H1 (cell line): Measurements from ENCODE around the gene RASAL1. TPM values are rescaled to one million over a fixed set of nuclear protein-coding genes. Genes with fewer than 3 reads are reported as not detected.

Experiments
- CTCF ChIA-PET: fragments of 300-600 bp; sonication (Branson Sonifier 250); formaldehyde crosslinking; loops from one replicate; lab custom pipeline; 2021; ENCODE audit not compliant: partially characterized antibody; lab: Charles Lee
- POLR2A ChIA-PET: fragments of 300-600 bp; sonication (Branson Sonifier 250); formaldehyde crosslinking; loops from one replicate; lab custom pipeline; 2021; ENCODE audit warnings: inconsistent platforms; ENCODE audit not compliant: partially characterized antibody; lab: Charles Lee
- DNase-seq, 2 experiments: peaks; one replicate each; pipeline versions ENCODE4 v3.0.0 to v3.0.0-alpha.2; 2010 to 2022; ENCODE audit warnings: low spot score in 2 of 2, low read depth in 1 of 2, mixed read lengths in 1 of 2
- FAIRE-seq: peaks from 2 replicates; lab custom pipeline; 2011; peaks lifted over from hg19 to GRCh38; lab: Jason Lieb, UNC
- H2AFZ ChIP-seq: 2 replicates; pipeline ENCODE4 v1.8.1; 2012; ENCODE audit warnings: low read length, inconsistent platforms
- H2AK5ac ChIP-seq: 2 replicates; pipeline ENCODE4 v1.6.1; 2013; ENCODE audit warnings: low read depth, low read length
- H2BK120ac ChIP-seq: replicated peaks from 2 replicates; pipeline ENCODE3; 2013; ENCODE audit warnings: low read depth, low read length, inconsistent platforms
- H2BK12ac ChIP-seq: 2 replicates; pipeline ENCODE4 v1.6.1; 2013; ENCODE audit warnings: low read depth, low read length
- H2BK15ac ChIP-seq: 2 replicates; pipeline ENCODE4 v1.6.1; 2013; ENCODE audit warnings: low read length
- H2BK20ac ChIP-seq: 2 replicates; pipeline ENCODE4 v1.6.1; 2013; ENCODE audit warnings: low read length
- H2BK5ac ChIP-seq: 2 replicates; pipeline ENCODE4 v1.6.1; 2013; ENCODE audit warnings: low read depth, low read length
- H3K14ac ChIP-seq: 2 replicates; pipeline ENCODE4 v1.6.1; 2013; ENCODE audit warnings: inconsistent platforms; ENCODE audit not compliant: insufficient read length
- H3K18ac ChIP-seq: 2 replicates; pipeline ENCODE4 v1.6.1; 2013; ENCODE audit warnings: low read length; ENCODE audit errors: extremely low read depth
- H3K23ac ChIP-seq: 2 replicates; pipeline ENCODE4 v1.6.1; 2013; ENCODE audit warnings: inconsistent platforms; ENCODE audit not compliant: insufficient read length
- H3K23me2 ChIP-seq: 2 replicates; pipeline ENCODE4 v1.6.1; 2013; ENCODE audit warnings: low read depth, low read length
- H3K27ac ChIP-seq: 2 replicates; pipeline ENCODE4 v1.6.1; 2011; ENCODE audit warnings: low read depth, low read length, inconsistent platforms
- H3K27me3 ChIP-seq, 4 experiments: replicated peaks in 1 of 4; 1 replicate in 1 of 4; 2 replicates in 3 of 4; pipeline versions ENCODE4 v1.6.1 to v1.8.1; 2011 to 2013; ENCODE audit warnings: low read length in 3 of 4, mild to moderate bottlenecking in 3 of 4, inconsistent platforms in 2 of 4, mixed read lengths in 2 of 4, moderate library complexity in 1 of 4; ENCODE audit not compliant: control insufficient read depth in 3 of 4, insufficient read depth in 3 of 4; ENCODE audit errors: extremely low read depth in 1 of 4
- H3K36me3 ChIP-seq, 4 experiments: 2 replicates each; pipeline versions ENCODE4 v1.6.1 to v1.8.1; 2011 to 2013; ENCODE audit warnings: mild to moderate bottlenecking in 4 of 4, low read length in 3 of 4, moderate library complexity in 2 of 4, control low read depth in 1 of 4, inconsistent platforms in 1 of 4; ENCODE audit not compliant: insufficient read depth in 4 of 4, control insufficient read depth in 2 of 4
- H3K4ac ChIP-seq: replicated peaks from 2 replicates; pipeline ENCODE3; 2013; ENCODE audit warnings: low read length, low read depth, mixed read lengths, inconsistent platforms; ENCODE audit not compliant: insufficient read length
- H3K4me1 ChIP-seq, 4 experiments: replicated peaks in 1 of 4; 1 replicate in 1 of 4; 2 replicates in 3 of 4; pipeline versions ENCODE4 v1.6.1 to v1.8.1; 2011 to 2013; ENCODE audit warnings: low read length in 3 of 4, inconsistent platforms in 2 of 4, mixed read lengths in 1 of 4; ENCODE audit not compliant: insufficient read depth in 4 of 4, control insufficient read depth in 3 of 4
- H3K4me2 ChIP-seq, 2 experiments: 2 replicates each; pipeline versions ENCODE4 v1.6.1 to v1.8.1; 2011 to 2013; ENCODE audit warnings: low read depth in 2 of 2, low read length in 2 of 2, control low read depth in 1 of 2, inconsistent platforms in 1 of 2, mild to moderate bottlenecking in 1 of 2; ENCODE audit not compliant: insufficient read depth in 1 of 2
- H3K4me3 ChIP-seq, 4 experiments: fragments of 200-600, 300-600 bp in 1 of 4; sonication (generic), shearing (Covaris generic), sonication (Bioruptor Twin) in 1 of 4; 2 replicates each; pipeline versions ENCODE4 v1.5.1 to v1.8.1; 2011 to 2016; ENCODE audit warnings: low read length in 4 of 4, low read depth in 3 of 4, control low read depth in 2 of 4, inconsistent platforms in 2 of 4, mild to moderate bottlenecking in 2 of 4, mixed read lengths in 1 of 4, moderate library complexity in 1 of 4; ENCODE audit not compliant: insufficient read depth in 2 of 4; ENCODE audit errors: extremely low read depth in 1 of 4
- H3K56ac ChIP-seq: replicated peaks from 2 replicates; pipeline ENCODE3; 2013; ENCODE audit warnings: low read depth, mild to moderate bottlenecking, mixed read lengths, low read length, inconsistent platforms; ENCODE audit not compliant: insufficient read length
- H3K79me1 ChIP-seq: 2 replicates; pipeline ENCODE4 v1.6.1; 2013; ENCODE audit warnings: low read depth, low read length, control low read depth
- H3K79me2 ChIP-seq, 2 experiments: 2 replicates each; pipeline versions ENCODE4 v1.6.1 to v1.8.1; 2012 to 2013; ENCODE audit warnings: low read length in 2 of 2, mild to moderate bottlenecking in 2 of 2, inconsistent platforms in 1 of 2; ENCODE audit not compliant: insufficient read depth in 2 of 2, control insufficient read depth in 1 of 2
- H3K9ac ChIP-seq, 4 experiments: replicated peaks in 1 of 4; 1 replicate in 1 of 4; 2 replicates in 3 of 4; pipeline versions ENCODE4 v1.6.1 to v1.8.1; 2011 to 2013; ENCODE audit warnings: low read depth in 3 of 4, low read length in 3 of 4, control low read depth in 2 of 4, mild to moderate bottlenecking in 2 of 4, moderate library complexity in 2 of 4, inconsistent platforms in 1 of 4; ENCODE audit errors: extremely low read depth in 1 of 4
- H3K9me3 ChIP-seq, 2 experiments: 2 replicates each; pipeline versions ENCODE4 v1.6.1 to v1.8.1; 2012 to 2013; ENCODE audit warnings: mild to moderate bottlenecking in 2 of 2, moderate library complexity in 2 of 2, control low read depth in 1 of 2, inconsistent platforms in 1 of 2, low read depth in 1 of 2, low read length in 1 of 2, mixed read lengths in 1 of 2; ENCODE audit not compliant: insufficient read depth in 2 of 2
- H4K20me1 ChIP-seq, 2 experiments: replicated peaks in 1 of 2; 2 replicates each; pipeline versions ENCODE3 to v1.8.1; 2011 to 2013; ENCODE audit warnings: inconsistent platforms in 2 of 2, low read length in 2 of 2, mild to moderate bottlenecking in 1 of 2; ENCODE audit not compliant: insufficient read depth in 2 of 2, control insufficient read depth in 1 of 2
- H4K5ac ChIP-seq: 2 replicates; pipeline ENCODE4 v1.6.1; 2013; ENCODE audit warnings: low read length, low read depth, mixed read lengths, inconsistent platforms; ENCODE audit not compliant: insufficient read length
- H4K8ac ChIP-seq: 2 replicates; pipeline ENCODE4 v1.8.0; 2013; ENCODE audit warnings: mild to moderate bottlenecking, moderate library complexity, low read length, inconsistent platforms; ENCODE audit not compliant: insufficient read depth; ENCODE audit errors: extremely low read depth
- H4K91ac ChIP-seq: replicated peaks from 2 replicates; pipeline ENCODE3; 2013; ENCODE audit warnings: low read length, mixed read lengths, inconsistent platforms; ENCODE audit not compliant: insufficient read length
- ASH2L ChIP-seq: fragments of 200-600, 300-600 bp; sonication (generic); IDR thresholded peaks from one replicate; pipeline ENCODE4 v1.7.1; 2017; ENCODE audit warnings: low read length
- ATF3 ChIP-seq: IDR thresholded peaks from 2 replicates; pipeline ENCODE4 v1.6.1; 2011; ENCODE audit warnings: low read depth, mild to moderate bottlenecking, low read length; ENCODE audit not compliant: insufficient read depth
- BCL11A ChIP-seq, 2 experiments: IDR thresholded peaks; one replicate each; pipeline ENCODE4 v1.6.1; 2011; ENCODE audit warnings: low read depth in 2 of 2, low read length in 2 of 2, mild to moderate bottlenecking in 2 of 2
- CEBPB ChIP-seq: IDR thresholded peaks from 2 replicates; pipeline ENCODE4 v1.6.1; 2012; ENCODE audit warnings: low read depth, low read length
- CHD1 ChIP-seq: IDR thresholded peaks from 2 replicates; pipeline ENCODE4 v1.6.1; 2012; ENCODE audit warnings: low read depth, low read length, improper control_type of control experiment
- HDAC6 ChIP-seq: IDR thresholded peaks from one replicate; pipeline ENCODE4 v1.7.1; 2012; ENCODE audit warnings: low read depth, mild to moderate bottlenecking, inconsistent platforms, low read length, moderate library complexity
- KDM1A ChIP-seq: fragments of 200-600, 300-600 bp; sonication (generic); IDR thresholded peaks from 2 replicates; pipeline ENCODE4 v1.7.1; 2016; ENCODE audit warnings: mild to moderate bottlenecking, low read length, borderline replicate concordance
- MAX ChIP-seq: IDR thresholded peaks from 2 replicates; pipeline ENCODE4 v1.6.1; 2012; ENCODE audit warnings: inconsistent platforms
- RBBP5 ChIP-seq: IDR thresholded peaks from 2 replicates; pipeline ENCODE4 v1.7.1; 2012; ENCODE audit warnings: low read depth, mild to moderate bottlenecking, inconsistent platforms, low read length, moderate library complexity, borderline replicate concordance
- RFX5 ChIP-seq: IDR thresholded peaks from 2 replicates; pipeline ENCODE4 v1.6.1; 2011; ENCODE audit warnings: low read depth, low read length, improper control_type of control experiment, borderline replicate concordance
- SP1 ChIP-seq: IDR thresholded peaks from 2 replicates; pipeline ENCODE4 v1.6.1; 2011; ENCODE audit warnings: low read depth, low read length
- SUZ12 ChIP-seq: fragments of 200-600 bp; sonication (generic); IDR thresholded peaks from 2 replicates; pipeline ENCODE4 v1.6.1; 2012; ENCODE audit warnings: mild to moderate bottlenecking, inconsistent platforms, low read length, moderate library complexity, mixed read lengths
- TCF12 ChIP-seq: IDR thresholded peaks from 2 replicates; pipeline ENCODE4 v1.6.1; 2011; ENCODE audit warnings: low read depth, mild to moderate bottlenecking, low read length
- YY1 ChIP-seq: IDR thresholded peaks from 2 replicates; pipeline ENCODE4 v1.6.1; 2011; ENCODE audit warnings: low read depth, mild to moderate bottlenecking, low read length
- WGBS, 2 experiments: shearing (Covaris generic) in 1 of 2; methylation state at CpG; one replicate each; pipeline versions ENCODE4 v1.1.6 to v1.1.7; 2013 to 2015; ENCODE audit warnings: low lambda C conversion rate in 2 of 2, mixed read lengths in 2 of 2, inconsistent platforms in 1 of 2, low coverage in 1 of 2, missing lambda C conversion rate in 1 of 2; ENCODE audit not compliant: insufficient replicate concordance in 2 of 2, insufficient coverage in 1 of 2, insufficient read length in 1 of 2; ENCODE audit errors: extremely low coverage in 1 of 2, missing lambda C conversion rate in 1 of 2; 5-methylcytosine and 5-hydroxymethylcytosine counted together
- polyA plus RNA-seq, 7 experiments: library from polyadenylated mRNA; depleted of rRNA in 3 of 7; stranded (reverse) in 5 of 7; unstranded in 2 of 7; fragments of >200 nt in 5 of 7; fragments of 200-250 nt in 2 of 7; gene quantifications; 1 replicate in 5 of 7; 2 replicates in 1 of 7; 4 replicates in 1 of 7; pipeline versions ENCODE4 v1.2.1 to v1.2.3, GENCODE V29; 2011 to 2013; ENCODE audit warnings: missing spikeins in 2 of 7, mixed read lengths in 2 of 7
- total RNA-seq: library from RNA; stranded (reverse); fragmentation: NEBNext Ultra II Directional; extraction: Animal tissue kit (Norgen Biotek cat#: 25700); gene quantifications from 2 replicates; pipeline ENCODE4 v1.2.1, GENCODE V29; 2021

Gene RASAL1
- total and polyA plus RNA-seq, 2 of the 8 experiments (the other 6 are each of a cell fraction or from before 2014, with no cell fraction given): 3.7 to 5.0 TPM

GRCh38 chr12:113133666-113134065, 1.9 kb downstream of the RASAL1 start:
- no peak for FAIRE-seq
- no peaks in the 10 kb centered on the region for H3K36me3 ChIP-seq
- H3K27ac ChIP-seq: no peak overlapping the region
- no peak overlapping the region for H3K4me3 ChIP-seq
- CTCF ChIA-PET: interaction anchor here (0.7 to 7.8 kb wide), 18 partner anchors 9 to 216 kb away, joined by 3 to 67 read pairs (median 6); partner anchors contain the start of gene CFAP73
- H3K9me3 ChIP-seq: no peaks in the 10 kb centered on the region
- no peak overlapping the region for H3K18ac ChIP-seq
- no peaks in the 10 kb centered on the region for H3K79me2 ChIP-seq
- no peak for DNase-seq
- peaks cover 0 to 7% of the 10 kb centered on the region in 2 experiments for H4K20me1 ChIP-seq
- no peaks in the 10 kb centered on the region for H3K79me1 ChIP-seq
- no peak overlapping the region for H2BK12ac ChIP-seq
- H4K8ac ChIP-seq: no peak overlapping the region
- H2BK120ac ChIP-seq: no peak overlapping the region
- POLR2A ChIA-PET: interaction anchor here (1.2 to 5.9 kb wide), 6 partner anchors 13 to 88 kb away, joined by 3 to 35 read pairs (median 4); no protein-coding TSS in a partner anchor
- no peak overlapping the region for H3K4me2 ChIP-seq
- H4K5ac ChIP-seq: no peak overlapping the region
- H3K4ac ChIP-seq: no peak overlapping the region
- no peak overlapping the region for H3K9ac ChIP-seq
- no peak overlapping the region for H3K56ac ChIP-seq
- 89% methylated on average over 3 of the region's 3 CpGs; no CpG with 5 or more reads in 1 of the 2 experiments for WGBS, 2 experiments
- no peak overlapping the region for H4K91ac ChIP-seq
- no peak overlapping the region for H2BK15ac ChIP-seq
- H3K14ac ChIP-seq: no peak overlapping the region
- peaks cover 0 to 13% (median 6%) of the 10 kb centered on the region in 4 experiments; a peak in 5 of 7 replicates for H3K27me3 ChIP-seq
- H3K23ac ChIP-seq: no peak overlapping the region
- H3K23me2 ChIP-seq: peaks cover 13% of the 10 kb centered on the region; the same call in 1 of the 2 replicates
- H2AK5ac ChIP-seq: no peak overlapping the region
- H3K4me1 ChIP-seq: peaks cover 0 to 13% (median 10%) of the 10 kb centered on the region in 4 experiments; a peak in 6 of 7 replicates
- no peak overlapping the region for H2BK5ac ChIP-seq
- no peak overlapping the region for H2BK20ac ChIP-seq
- H2AFZ ChIP-seq: no peak overlapping the region
- TF ChIP-seq CEBPB (no peak), HDAC6 (no peak), MAX (no peak), SP1 (no peak), TCF12 (no peak), ATF3 (no peak), RFX5 (no peak), ASH2L (no peak), KDM1A (no peak), SUZ12 (no peak), RBBP5 (no peak), CHD1 (no peak), YY1 (no peak), BCL11A (IDR thresholded peaks at IDR 0.05; ENCODE audit: low read depth in 2 of 2, low read length in 2 of 2) (no peak)
